ENCODE results near the gene COPG1. TPM values are rescaled to one million over a fixed set of nuclear protein-coding genes. Genes with fewer than 3 reads are reported as not detected.
"Not testable (repeated sequence)": the region's sequence is repeated elsewhere in the genome, so short reads cannot be mapped to it uniquely, and the experiment has no call there.

The COPG1 gene
- total RNA-seq, 1 donor from 2014 or later, result 224 TPM

- DNase-seq (ENCODE audit: low spot score in 2 of 2), result peak; percentile 58 to 93
- TF ChIP-seq CTCF (IDR thresholded peaks at IDR 0.05), result peak; percentile 93 to 96 (median 94)
- H3K36me3 ChIP-seq, H3K9me3 ChIP-seq, H3K27me3 ChIP-seq: not testable (repeated sequence)
- Histone ChIP-seq H3K4me1 (peaks cover 4 to 23% of the 10 kb centered on the region in 2 donors), H3K4me3 (peak overlapping the region in 1 of 2 donors; percentile 39), H3K27ac (peak overlapping the region; percentile 63 to 64)
- intact Hi-C loops (cut with DNase I), result loop anchor here (1.0 to 5.0 kb wide), 4 partner anchors 48 to 275 kb away; no protein-coding TSS in a partner anchor
Measured at GRCh38 chr3:129245641-129246306, 3.6 kb upstream of the COPG1 start.

DNA sequence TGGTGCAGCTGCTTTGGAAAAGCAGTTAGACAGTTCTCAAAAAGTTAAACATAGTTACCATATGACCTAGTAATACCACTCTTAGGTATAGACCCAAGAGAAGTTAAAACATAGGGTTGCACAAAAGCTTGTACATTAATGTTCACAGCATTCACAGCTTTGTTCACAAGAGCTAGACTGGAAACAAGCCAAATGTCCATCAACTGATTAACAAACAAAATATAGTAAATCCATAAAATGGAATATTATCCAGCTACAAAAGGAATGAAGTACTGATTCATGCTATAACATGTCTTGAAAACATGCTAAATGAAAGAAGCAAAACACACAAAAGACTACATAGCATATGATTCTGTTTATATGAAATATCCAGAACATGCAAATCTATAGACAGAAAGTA lies 2.8 kb upstream of the COPG1 start:
- H3K27me3 ChIP-seq, result no peaks in the 10 kb centered on the region
- DNase-seq (ENCODE audit: low spot score in 2 of 2), result no peak
- H3K9me3 ChIP-seq, result no peaks in the 10 kb centered on the region
- no peak for TF ChIP-seq CTCF (IDR thresholded peaks at IDR 0.05)
- no peaks in the 10 kb centered on the region for H3K36me3 ChIP-seq
- no peak overlapping the region for H3K27ac ChIP-seq
- H3K4me1 ChIP-seq, result peaks cover 7 to 32% of the 10 kb centered on the region in 2 donors
- intact Hi-C loops (cut with DNase I), result loop anchor here (1.0 to 5.0 kb wide), 2 partner anchors 49 to 192 kb away; no protein-coding TSS in a partner anchor
- H3K4me3 ChIP-seq, result no peak overlapping the region

GRCh38 chr3:129248286-129248979 lies 973 bp upstream of the COPG1 start:
- Histone ChIP-seq H3K4me3 (peak overlapping the region; percentile 78 to 93), H3K27ac (peak overlapping the region; percentile 88 to 89), H3K36me3 (peaks cover 14 to 15% of the 10 kb centered on the region in 2 donors), H3K4me1 (peaks cover 7 to 33% of the 10 kb centered on the region in 2 donors), H3K27me3 (no peaks in the 10 kb centered on the region), H3K9me3 (no peaks in the 10 kb centered on the region)
- no peak for DNase-seq (ENCODE audit: low spot score in 2 of 2)
- intact Hi-C loops (cut with DNase I), result loop anchor here (2.0 to 5.0 kb wide), 3 partner anchors 51 to 126 kb away; no protein-coding TSS in a partner anchor
- TF ChIP-seq CTCF (IDR thresholded peaks at IDR 0.05), result no peak

- Histone ChIP-seq H3K27me3 (no peaks in the 10 kb centered on the region), H3K4me1 (peaks cover 7 to 27% of the 10 kb centered on the region in 2 donors), H3K4me3 (no peak overlapping the region), H3K27ac (no peak overlapping the region), H3K9me3 (no peaks in the 10 kb centered on the region), H3K36me3 (peaks cover 57 to 58% of the 10 kb centered on the region in 2 donors)
- DNase-seq (ENCODE audit: low spot score in 2 of 2), result no peak
- intact Hi-C loops (cut with DNase I), result no loop called here
- no peak for TF ChIP-seq CTCF (IDR thresholded peaks at IDR 0.05)
Measured at GRCh38 chr3:129252748-129253147, 3.3 kb downstream of the COPG1 start.

DNA sequence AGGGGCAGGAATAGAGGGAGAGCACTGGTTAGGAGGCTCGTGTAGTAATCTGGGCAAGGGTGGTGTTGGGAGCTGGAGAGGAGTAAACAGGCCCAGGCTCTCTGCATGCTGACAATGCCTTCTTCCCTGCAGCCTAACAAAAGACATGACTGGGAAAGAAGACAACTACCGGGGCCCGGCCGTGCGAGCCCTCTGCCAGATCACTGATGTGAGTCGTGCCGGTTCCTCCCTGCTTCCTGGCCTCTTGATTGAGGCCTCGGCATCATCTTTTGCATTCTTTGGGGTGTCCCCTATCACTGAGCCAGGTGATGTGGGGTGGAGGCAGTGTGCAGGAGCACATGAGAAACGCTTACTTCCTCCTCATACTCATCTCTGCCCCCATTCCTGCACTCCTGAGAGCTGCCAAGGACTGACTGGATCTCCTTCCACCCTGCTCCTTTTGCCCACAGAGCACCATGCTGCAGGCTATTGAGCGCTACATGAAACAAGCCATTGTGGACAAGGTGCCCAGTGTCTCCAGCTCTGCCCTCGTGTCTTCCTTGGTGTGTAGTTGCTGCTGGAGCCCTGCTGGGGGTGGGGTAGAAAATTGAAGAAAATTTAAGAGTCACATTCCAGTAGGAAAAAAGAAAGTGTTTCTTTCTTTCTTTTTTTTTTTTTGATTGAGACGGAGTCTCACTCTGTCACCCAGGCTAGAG lies 5.3 kb downstream of the COPG1 start:
- Histone ChIP-seq H3K9me3 (no peaks in the 10 kb centered on the region), H3K4me3 (no peak overlapping the region), H3K36me3 (peaks cover 74 to 76% of the 10 kb centered on the region in 2 donors), H3K27ac (no peak overlapping the region), H3K27me3 (no peaks in the 10 kb centered on the region), H3K4me1 (peaks cover 3 to 17% of the 10 kb centered on the region in 2 donors)
- no peak for TF ChIP-seq CTCF (IDR thresholded peaks at IDR 0.05)
- intact Hi-C loops (cut with DNase I), result no loop called here
- no peak for DNase-seq (ENCODE audit: low spot score in 2 of 2)

Measured in ascending aorta (tissue), 2 donors.